Brain pericyte (primary cell): ENCODE measurements around the gene CZIB.
"Not testable (repeated sequence)": the region's sequence is repeated elsewhere in the genome, so short reads cannot be mapped to it uniquely, and the experiment has no call there.

Source experiments
- DNase-seq: peaks from one replicate; pipeline ENCODE4 v3.0.0-alpha.2; 2012; ENCODE audit warnings: low read depth, low spot score

CZIB gene

GRCh38 chr1:53189061-53189460 lies 31.4 kb downstream of the CZIB start:
- DNase-seq: no peak

GRCh38 chr1:53188099-53188498 lies 32.3 kb downstream of the CZIB start:
- no peak for DNase-seq

GRCh38 chr1:53187401-53187800 lies 33.0 kb downstream of the CZIB start:
- no peak for DNase-seq

GRCh38 chr1:53186533-53186932 lies 33.9 kb downstream of the CZIB start:
- no peak for DNase-seq

- DNase-seq: not testable (repeated sequence)
These were observed 34.5 kb downstream of the CZIB start for GRCh38 chr1:53185955-53186297.

- DNase-seq: no peak
These were observed 37.1 kb downstream of the CZIB start for GRCh38 chr1:53183095-53183990.

- DNase-seq: no peak
These were observed 37.7 kb downstream of the CZIB start for GRCh38 chr1:53182716-53183094.

GRCh38 chr1:53182111-53182593 lies 38.3 kb downstream of the CZIB start:
- DNase-seq: no peak

GRCh38 chr1:53180951-53181350 lies 39.5 kb downstream of the CZIB start:
- DNase-seq: no peak

GRCh38 chr1:53180226-53180625 lies 40.2 kb downstream of the CZIB start:
- no peak for DNase-seq

- no peak for DNase-seq
These were observed 43.8 kb downstream of the CZIB start for GRCh38 chr1:53176452-53177208.

- no peak for DNase-seq
These were observed 45.2 kb downstream of the CZIB start for GRCh38 chr1:53174971-53175913.

- no peak for DNase-seq
These were observed 47.9 kb downstream of the CZIB start for GRCh38 chr1:53172426-53173128.

GRCh38 chr1:53166912-53167311 lies 53.5 kb downstream of the CZIB start:
- DNase-seq: no peak

- no peak for DNase-seq
These were observed 54.1 kb downstream of the CZIB start for GRCh38 chr1:53166366-53166765.

- no peak for DNase-seq
These were observed 54.9 kb downstream of the CZIB start for GRCh38 chr1:53165408-53165961.
